Stimulated activated CD4-positive, alpha-beta T cell treated with anti-CD3 and anti-CD28 coated beads, Interleukin-2, amount 100 ng/mL, for 24 hours (primary cell): ENCODE results near the gene ARRDC1.
"Not testable (repeated sequence)": the region's sequence is repeated elsewhere in the genome, so short reads cannot be mapped to it uniquely, and the experiment has no call there.

Experiments
- DNase-seq, 2 donors: peaks; one replicate each; pipeline ENCODE4 v3.0.0-alpha.2; 2020

ARRDC1 gene

DNA sequence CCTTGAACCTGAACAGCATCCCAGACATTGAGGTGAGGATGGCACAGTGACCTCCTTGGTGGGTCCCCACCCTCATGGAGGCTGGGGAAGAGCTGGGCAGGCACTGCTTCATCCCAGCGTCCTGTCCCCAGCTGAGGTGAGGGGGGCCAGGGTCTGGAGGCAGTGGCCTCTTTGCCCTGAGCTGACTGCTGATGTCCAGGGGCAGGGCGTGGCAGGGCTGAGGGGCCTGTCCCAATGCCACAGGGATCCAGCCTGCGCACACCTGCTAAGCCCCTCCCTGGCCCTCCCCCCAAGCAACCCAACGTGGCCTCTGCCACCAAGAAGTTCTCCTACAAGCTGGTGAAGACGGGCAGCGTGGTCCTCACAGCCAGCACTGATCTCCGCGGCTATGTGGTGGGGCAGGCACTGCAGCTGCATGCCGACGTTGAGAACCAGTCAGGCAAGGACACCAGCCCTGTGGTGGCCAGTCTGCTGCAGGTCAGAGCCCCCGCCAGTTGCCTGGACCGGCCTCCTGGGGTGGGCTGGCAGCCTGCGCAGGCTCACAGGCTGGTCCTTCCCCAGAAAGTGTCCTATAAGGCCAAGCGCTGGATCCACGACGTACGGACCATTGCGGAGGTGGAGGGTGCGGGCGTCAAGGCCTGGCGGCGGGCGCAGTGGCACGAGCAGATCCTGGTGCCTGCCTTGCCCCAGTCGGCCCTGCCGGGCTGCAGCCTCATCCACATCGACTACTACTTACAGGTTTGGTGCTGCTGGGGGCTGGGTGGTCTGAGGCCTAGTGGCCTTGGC, 8.4 kb downstream of the ARRDC1 start:
- no peak for DNase-seq

DNA sequence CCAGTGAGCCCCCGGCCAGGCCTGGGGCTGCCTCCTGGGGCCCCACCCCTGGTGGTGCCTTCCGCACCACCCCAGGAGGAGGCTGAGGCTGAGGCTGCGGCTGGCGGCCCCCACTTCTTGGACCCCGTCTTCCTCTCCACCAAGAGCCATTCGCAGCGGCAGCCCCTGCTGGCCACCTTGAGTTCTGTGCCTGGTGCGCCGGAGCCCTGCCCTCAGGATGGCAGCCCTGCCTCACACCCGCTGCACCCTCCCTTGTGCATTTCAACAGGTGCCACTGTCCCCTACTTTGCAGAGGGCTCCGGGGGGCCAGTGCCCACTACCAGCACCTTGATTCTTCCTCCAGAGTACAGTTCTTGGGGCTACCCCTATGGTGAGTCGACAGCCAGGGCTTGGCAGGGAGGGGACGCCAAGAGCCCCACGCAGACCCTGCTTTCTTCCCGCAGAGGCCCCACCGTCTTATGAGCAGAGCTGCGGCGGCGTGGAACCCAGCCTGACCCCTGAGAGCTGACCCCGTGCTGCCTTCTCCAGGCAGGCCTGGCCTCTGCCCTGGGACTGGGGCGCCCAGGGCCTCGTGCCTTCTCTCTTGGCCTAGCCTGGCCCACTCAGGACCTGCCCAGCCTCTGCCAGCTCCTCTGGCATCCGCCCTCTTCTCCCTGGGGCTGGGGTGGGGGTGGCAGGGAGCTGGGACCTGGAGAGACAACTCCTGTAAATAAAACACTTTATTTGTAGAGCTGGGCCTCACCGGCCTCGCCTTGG, 9.3 kb downstream of the ARRDC1 start:
- no peak for DNase-seq

DNA sequence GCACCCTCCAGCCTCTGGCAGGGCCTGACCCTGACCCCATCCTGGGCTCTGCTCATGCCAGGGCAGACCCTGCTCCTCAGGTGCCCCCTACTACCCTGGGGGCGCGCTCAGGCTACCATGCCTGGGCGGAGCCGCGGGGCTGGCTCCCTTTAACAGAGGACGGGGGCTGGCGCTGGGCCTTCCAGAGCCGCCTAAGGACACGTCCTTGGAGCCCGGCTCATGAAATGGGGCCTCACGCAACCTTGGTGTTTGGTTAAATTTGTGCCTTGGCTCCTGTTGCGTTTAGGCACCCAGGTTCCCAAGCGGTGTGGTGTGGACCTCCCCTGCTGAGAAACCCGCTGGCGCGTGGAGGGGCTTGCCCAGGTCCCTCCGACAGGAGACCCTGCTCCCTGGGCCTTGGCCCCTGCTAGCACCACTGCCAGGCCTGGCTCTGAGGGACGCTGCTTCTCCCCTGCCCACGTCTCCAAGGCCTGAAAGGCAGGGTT, 9.9 kb downstream of the ARRDC1 start:
- DNase-seq = no peak

DNA sequence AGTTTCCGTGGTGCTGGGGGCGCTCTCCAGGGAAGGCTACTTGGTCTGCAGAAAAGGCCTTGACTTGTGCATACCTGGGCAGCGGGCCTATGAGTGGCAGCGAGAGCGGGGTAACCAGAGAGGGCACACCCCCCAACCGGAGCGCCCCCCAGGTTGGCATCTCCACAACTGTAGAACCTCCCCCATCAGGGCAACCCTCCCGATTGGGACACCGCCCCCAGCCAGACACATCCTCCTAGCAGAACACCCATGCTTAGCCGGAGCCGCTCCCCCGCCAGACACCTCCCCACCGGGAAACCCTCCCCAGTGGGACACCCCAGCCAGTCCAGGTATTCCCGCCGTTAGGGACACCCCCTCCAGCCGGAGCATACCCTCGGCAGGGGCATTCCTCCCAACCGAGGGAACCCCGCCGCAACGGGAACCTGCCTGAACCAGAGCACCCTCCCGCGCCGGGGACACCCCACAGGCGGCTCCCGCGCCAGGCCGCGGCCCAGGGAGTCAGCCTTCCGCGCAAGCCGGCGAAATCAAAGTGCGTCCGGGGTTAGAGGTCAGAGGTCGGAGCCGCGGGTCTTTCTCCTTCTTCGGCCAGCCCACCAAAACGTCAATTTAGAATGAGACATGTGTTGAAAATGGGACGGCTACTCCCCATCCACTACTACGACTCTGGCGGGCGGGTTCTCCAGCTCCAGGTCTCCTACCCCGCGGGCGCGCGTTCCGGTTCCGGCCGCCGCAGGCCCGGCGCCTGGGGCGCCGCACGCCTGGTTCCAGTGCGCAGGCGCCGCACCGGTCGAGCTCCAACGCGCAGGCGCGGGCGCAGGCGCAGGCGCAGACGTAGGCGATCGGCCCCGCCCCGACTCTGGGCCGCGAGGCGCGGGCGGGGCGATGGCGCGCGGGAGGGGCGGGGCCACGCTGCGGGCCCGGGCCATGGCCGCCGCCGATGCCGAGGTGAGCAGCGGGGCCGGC, 12.9 kb downstream of the ARRDC1 start, which contains the start of gene EHMT1:
TSS of gene EHMT1 (plus strand) at position 901 of the 963 bp plus-strand sequence. CDS start at position 925, 24 bp downstream.
- peak; percentile 90 to 91 for DNase-seq

DNA sequence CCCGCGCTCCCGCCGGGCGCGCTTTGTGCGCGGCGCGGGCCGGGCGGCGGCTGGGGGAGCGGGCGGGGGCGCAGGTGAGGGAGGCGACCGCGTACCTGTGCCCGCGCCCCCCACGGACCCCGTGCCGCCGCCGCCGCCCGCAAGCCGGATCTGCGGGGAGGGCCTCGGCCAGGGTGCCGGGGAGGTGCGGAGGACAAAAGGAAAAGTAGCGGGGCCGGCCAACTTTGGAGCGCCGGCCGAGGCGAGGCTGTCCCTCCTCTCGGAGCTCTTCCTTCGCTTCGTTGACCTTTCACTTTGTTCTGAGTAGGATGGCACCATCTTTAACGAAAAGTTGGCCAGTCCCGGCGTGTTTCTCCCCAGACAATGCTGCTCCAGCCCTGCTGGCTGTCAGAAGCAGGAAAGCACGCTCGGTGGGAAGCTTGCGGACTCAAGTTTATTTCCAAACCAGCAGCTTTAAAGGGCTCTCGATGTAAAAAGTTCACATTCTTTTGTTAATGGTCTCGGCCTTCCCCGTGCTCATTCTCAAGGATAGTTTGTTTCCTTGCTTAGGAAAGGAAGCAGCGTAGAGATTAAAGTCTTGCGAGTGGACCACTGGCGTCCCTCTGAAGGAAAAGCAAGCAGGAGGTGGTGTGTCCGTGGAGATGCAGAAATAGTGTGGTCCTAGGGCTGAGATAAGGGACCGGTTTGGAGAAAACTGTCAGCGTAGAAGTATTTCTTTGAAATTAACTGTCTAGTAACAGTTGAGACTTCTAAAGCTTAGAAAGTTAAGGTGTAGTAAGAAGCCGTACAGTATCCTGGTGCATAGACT, 14.0 kb downstream of the ARRDC1 start:
- DNase-seq = peak in 1 of 2 donors; percentile 37

DNA sequence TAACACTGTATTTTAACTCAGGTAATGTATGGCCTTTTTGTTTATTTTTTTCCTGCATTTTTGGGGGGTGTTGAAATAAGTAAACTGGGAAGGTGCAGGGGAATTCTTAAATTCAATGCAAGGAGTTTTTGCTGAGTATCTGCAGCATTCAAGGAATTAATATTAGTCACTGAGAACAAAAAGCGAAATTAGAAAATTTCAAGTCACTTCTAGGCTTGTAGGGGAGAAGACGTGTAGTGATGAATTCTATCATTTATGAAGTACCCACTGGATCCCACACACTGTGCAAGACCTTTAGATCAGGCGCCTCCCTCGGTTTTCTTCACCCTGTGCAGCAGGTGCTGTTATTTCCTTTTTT, 14.5 kb downstream of the ARRDC1 start:
- DNase-seq = no peak

DNA sequence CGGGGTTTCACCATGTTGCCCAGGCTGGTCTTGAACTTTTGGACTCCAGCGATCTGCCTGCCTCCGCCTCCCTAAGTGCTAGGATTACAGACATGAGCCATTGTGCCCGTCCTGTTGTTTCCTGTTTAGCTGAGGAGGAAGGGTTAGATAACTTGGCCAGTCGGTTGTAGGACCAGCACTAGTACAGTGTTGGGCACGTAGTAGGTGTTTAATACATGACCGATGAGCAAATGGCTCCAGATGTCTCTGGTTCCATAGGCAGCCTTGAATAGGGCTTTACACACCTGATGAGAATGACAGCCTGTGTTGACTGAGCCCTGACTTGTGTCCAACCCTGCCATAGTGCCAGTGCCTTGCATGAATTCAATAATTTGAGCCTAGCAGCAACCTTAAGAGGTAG, 15.1 kb downstream of the ARRDC1 start:
- no peak for DNase-seq

DNA sequence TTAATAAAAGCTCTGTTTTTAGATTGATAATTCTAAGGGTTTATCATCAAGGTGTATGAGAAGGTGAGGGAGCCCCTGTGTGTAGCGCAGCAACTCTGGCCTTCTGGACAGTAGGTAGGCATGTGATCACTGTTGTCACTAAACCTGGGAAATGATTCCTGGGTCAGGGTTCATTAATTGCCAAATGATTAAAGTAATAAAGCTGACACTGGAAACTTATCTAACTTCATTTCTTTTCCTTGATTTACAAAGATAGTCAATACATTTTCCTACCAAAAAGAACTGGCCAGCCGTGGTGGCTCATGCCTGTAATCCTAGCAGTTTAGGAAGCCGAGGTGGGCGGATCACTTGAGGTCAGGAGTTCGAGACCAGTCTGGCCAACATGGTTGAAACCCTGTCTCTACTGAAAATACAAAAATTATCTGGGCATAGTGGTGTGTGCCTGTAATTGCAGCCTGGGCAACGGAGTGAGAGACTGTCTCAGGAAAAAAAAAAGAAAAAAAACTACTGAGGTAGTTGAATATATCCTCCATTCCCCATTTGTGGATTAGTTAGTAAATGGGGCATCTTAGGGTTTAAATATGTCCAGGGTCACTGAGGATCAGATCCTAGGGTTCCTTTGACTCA, 15.8 kb downstream of the ARRDC1 start:
- no peak for DNase-seq

DNA sequence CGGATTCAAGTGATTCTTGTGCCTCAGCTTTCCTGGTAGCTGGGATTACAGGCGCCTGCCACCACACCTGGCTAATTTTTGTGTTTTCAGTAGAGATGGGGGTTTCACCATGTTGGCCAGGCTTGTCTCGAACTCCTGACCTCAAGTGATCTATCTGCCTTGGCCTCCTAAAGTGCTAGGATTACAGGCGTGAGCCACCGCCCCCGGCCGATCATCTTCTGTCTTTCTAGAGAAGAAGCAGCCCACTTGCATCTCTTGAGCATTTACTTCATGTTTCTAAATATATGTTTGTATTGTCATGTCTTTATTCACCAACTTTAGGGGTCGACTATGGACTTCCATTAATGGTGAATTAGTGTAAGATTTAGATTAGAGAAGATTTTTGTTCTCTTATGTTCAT, 16.7 kb downstream of the ARRDC1 start:
- DNase-seq = not testable (repeated sequence)

DNA sequence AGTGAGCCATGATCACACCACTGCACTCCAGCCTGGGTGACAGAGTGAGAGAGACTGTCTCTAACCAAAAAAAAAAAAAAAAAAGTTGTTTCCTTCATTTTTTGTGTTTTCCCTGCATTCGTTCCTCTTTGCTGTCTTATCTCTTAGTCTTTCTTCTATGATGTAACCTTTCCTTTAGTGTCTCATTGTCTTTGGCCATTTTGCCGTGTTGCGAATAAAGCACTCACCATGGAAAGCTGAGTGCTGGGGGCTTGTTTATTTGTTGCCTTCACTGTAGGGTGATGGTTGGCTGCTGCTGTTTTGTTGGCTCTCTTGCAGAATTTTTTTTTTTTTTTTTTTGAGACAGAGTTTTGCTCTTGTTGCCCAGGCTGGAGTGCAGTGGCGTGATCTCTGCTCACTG, 21.0 kb downstream of the ARRDC1 start:
- no peak for DNase-seq

DNA sequence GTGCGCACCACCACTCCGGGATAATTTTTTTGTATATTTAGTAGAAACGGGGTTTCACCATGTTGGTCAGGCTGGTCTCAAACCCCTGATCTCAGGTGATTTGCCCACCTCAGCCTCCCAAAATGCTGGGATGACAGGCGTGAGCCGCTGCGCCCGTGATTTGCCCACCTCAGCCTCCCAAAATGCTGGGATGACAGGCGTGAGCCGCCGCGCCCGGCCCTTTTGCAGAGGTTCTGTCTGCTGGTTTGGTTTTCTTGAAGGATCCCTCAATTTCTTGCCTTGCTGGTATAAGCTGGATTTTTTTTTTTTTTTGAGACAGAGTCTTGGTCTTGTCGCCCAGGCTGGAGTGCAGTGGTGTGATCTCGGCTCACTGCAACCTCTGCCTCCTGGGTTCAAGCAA, 21.9 kb downstream of the ARRDC1 start:
- DNase-seq = not testable (repeated sequence)

DNA sequence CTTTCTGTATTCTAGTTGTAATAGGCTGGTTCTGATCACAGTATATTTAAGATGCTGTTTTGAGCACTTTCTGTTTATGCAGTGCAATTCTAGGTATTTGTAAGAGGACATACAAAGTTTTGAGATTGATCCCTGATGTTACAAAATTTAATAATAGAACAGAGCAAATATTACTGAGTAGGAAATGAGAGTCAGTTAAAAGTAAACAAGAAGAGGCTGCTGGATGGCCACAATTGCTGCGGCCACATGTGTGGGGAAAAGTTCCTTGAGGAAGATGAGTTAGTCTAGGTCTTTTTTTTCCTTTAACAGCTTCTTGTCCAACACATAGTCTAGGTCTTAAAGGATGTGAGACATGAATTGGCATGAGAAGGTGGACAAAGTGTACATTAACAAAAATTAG, 24.6 kb downstream of the ARRDC1 start:
- no peak for DNase-seq

DNA sequence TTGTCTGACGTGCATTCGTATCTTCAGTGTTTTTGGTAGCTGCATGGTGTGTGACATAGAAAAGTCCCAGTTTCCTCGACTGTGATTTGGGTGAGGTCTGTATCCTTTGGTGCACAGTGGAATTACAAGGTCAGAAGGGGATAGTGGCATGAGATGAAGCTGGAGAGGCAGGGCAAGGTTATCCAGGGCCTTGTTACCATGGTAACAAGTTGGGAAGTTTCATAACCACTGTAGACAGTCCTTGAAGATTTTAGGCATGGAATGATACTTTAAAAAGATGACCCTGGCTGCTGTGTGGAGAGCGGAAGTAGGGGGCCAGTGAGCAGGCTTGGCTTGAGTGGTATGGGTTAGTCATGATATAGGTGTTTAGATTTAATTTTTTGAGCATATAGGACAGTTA, 25.2 kb downstream of the ARRDC1 start:
- DNase-seq = no peak

DNA sequence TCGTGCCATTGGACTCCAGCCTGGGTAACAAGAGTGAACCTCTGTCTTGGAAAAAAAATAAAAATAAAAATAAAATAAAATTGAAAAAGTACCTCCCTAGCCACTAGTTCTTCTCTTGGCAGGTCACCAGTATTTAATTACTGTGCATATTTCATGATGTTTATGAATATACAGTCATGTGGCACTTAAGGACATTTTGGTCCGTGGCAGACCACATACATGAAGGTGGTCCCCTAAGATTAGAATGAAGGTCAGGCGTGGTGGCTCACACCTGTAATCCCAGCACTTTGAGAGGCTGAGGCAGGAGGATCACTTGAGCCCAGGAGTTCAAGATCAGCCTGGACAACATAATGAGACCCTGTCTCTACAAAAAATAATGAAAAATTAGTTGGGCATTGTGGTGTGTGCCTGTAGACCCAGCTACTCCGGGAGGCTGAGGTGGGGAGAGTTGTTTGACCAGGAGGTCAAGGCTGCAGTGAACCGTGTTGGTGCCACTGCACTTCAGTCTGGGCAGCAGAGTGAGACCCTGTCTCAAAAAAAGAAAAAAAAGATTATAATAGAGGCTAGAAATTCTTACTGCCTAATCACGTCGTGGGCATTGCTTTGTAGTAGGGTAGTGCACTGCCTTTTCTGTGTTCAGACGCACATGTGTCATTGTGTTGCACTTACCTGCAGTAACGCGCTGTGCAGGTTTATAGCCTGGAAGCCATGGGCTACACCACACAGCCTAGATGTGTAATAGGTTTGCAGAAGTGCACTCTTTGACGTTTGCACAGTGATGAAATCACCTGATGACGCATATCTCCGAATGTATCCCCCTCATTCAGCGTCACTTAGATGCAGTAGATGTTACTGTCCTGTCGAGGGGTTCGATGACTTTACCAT, 26.1 kb downstream of the ARRDC1 start:
- no peak for DNase-seq

DNA sequence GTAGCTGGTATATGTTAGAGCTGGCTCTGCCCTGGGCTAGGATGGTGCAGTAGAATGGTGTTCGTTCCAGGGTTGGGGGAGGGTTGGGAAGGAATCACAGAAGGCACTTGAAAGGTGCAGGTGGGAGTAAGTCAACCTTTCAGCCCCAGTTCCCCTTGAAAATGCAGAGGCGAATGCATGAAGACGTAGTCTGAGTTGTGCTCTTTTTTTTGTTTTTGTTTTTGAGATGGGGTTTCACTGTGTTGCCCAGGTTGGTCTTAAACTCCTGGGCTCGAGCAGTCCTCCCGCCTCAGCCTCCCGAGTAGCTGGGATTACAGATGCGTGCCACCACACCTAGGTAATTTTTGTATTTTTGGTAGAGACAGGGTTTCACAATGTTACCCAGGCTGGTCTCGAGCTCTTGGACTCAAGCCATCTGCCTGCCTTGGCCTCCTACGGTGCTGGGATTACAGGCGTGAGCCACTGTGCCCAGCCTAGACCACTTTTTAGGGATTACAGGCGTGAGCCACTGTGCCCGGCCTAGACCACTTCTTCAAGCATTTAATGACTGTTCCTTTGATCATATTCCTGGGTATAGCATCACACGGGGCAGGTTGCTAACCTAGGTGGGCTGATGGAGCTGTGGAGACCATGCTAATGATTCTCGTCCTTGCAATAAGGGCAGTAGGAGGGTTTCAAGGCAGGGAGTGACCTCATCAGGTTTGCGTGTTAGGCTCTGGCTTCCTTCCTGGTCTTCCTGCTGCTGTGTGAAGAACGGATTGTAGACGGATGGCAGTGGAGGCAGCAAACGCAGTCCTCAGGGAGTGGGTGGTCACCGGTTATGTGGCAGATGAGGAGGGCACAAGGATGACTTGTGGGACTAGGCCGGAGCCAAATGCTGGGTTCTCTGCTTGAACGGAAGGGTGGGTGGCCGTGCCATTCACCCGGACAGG, 27.0 kb downstream of the ARRDC1 start:
- no peak for DNase-seq

DNA sequence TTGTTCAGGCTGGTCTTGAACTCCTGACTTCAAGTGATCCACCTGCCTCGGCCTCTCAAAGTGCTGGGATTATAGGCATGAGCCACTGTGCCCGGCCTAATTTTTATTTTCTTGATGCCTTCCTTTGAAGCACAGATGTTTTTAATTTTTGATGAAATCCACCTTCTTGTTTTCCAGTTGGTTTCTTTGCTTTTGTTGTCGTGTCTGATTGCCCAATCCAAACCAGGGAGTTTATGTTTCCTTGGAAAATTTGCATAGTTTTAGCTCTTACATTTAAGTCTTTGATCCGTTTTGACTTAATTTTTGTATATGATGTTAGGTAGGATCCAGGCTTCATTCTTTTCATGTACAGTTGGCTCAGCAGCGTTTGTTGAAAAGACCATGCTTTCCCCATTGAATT, 28.5 kb downstream of the ARRDC1 start:
- DNase-seq = no peak

DNA sequence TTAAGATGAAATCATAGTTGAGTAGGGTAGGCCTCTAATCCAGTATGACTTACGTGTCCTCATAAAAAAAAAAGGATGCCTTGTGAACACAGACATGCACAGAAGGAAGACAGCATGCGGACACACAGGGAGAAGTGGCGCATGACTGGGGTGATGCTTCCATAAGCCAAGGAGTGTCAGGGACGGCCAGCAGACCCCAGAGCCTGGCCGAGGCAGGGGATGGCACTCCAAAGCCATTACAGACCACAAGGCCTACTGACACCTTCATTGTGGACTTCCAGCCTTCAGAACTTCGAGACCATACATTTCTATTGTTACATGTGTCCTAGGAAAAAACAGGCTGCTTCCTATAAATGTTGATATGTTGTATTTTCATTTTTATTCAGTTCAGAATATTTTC, 33.2 kb downstream of the ARRDC1 start:
- no peak for DNase-seq

DNA sequence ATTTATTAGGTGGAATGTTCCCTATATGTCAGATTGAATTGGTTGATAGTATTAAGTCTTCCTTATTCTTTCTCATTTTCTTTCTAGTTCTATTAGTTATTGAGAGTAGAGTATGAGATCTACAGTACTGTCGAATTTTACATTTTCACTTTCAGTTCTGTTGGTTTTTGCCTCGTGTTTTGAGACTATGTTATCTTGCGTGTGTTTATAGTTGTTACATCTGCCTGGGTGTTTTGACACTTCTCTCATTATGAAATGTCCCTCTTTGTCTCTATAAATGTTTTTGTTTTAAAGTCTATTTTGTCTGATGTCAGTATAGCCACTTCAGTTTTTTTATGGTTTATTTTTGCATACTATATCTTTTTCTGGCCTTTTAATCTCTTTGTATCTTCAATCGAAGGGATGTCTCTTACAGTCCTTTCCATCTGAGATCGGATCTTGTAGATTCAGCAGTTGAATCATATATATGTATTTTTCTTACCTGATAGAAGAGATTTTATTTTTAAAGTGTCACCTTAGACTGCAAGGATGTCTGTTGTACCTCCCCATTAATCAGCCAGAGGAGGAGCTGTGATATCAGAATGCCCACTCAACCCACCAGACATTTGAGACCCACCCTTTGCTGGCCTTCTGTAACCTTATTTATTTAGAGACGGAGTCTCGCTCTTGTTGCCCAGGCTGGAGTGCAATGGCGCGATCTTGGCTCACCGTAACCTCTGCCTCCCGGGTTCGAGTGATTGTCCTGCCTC, 34.0 kb downstream of the ARRDC1 start:
- DNase-seq = no peak

DNA sequence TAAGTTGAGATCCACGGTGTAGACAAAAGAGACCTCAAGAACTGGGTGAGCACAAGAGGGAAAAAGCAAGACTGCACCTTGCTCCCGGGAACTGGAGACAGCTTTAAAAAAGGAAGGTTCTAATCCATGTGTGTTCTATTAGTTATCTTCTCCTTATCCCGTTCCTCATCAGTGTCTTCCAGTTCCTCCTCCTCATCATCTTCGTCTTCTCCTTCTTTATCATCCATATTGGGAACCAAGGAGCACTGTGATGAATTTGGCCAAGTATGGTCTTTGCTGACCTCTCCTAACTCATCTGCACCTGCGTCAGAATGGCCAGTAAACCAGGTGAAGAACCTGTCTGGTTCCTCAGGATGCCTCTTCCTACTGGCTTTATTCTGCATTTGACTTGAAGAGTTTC, 35.4 kb downstream of the ARRDC1 start:
- DNase-seq = no peak
